Measurements from ENCODE around the gene NETO1.

The NETO1 gene

GRCh38 chr18:72878143-72878542 is 10.4 kb upstream of the NETO1 start:
- Histone ChIP-seq H3K27me3 (ENCODE audit: low read depth, low read length) (no peaks in the 10 kb centered on the region), H3K9me3 (ENCODE audit: insufficient read depth, low read length) (no peaks in the 10 kb centered on the region), H3K4me1 (ENCODE audit: low read length) (no peaks in the 10 kb centered on the region), H2AFZ (ENCODE audit: low read depth, low read length) (no peak overlapping the region), H3K79me2 (ENCODE audit: low read length) (no peaks in the 10 kb centered on the region), H3K36me3 (replicated peaks; ENCODE audit: low read depth, low read length) (no peaks in the 10 kb centered on the region), H3K27ac (ENCODE audit: low read length) (no peak overlapping the region), H3K4me2 (ENCODE audit: low read length) (no peak overlapping the region), H4K20me1 (ENCODE audit: insufficient read depth, low read length) (no peaks in the 10 kb centered on the region), H3K4me3 (ENCODE audit: low read length) (no peak overlapping the region), H3K9ac (ENCODE audit: low read length) (no peak overlapping the region)
- TF ChIP-seq EZH2phosphoT487 (IDR thresholded peaks at IDR 0.05; ENCODE audit: low read depth) = no peak
- TF ChIP-seq CTCF (IDR thresholded peaks at IDR 0.05; ENCODE audit: low read depth, low read length) = no peak

GRCh38 chr18:72871091-72871490 is 3.3 kb upstream of the NETO1 start:
- H3K4me2 ChIP-seq (ENCODE audit: low read length) = no peak overlapping the region
- H3K27ac ChIP-seq (ENCODE audit: low read length) = no peak overlapping the region
- no peak overlapping the region for H2AFZ ChIP-seq (ENCODE audit: low read depth, low read length)

DNA sequence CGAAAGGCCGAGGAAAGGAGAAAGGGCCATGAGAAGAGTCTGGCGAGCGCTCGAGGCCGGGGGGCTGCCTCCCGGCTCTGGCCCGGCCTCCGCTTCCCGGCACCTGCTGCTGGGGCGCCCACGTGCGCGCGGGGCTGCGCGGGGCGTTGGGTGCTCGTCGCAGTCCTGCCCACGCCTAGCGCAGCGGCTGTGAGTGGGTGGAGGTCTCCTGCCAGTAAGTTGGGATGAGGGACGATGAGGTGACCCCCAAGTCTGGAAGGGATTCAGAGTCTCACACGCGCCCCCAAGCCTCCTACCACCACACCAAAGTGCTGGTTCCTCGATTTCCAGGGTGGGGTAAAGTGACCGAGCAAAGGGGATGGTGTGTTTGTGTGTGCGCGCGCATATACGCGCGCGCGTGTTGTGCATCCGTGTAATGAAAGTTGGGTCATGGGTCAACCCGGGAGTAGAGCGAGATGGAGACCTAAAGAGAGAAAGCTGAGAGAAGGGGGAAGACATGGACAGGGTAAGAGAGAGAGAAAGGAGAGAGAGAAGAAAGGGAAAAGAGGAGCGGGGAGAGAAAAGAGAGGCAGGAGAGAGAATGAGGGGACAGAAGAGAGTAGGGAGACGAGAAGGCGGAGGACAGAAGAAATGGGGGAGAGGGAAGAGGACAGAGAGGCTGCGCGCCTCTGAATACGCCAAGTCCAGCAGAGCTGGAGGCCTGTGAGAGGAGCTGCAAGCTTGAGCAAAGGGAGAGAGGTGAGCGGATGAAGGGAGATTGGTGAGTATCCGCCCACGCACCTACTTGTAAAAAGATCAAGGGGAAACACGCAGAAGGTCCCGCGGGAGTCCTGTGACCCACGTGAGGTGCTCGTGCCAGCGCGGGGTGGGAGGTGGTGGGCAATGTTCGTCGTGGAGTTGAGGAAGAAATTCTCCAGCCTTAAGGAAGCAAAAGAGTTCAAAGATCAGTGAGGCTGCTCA is 1.7 kb upstream of the NETO1 start:
- H3K4me3 ChIP-seq (ENCODE audit: low read length) = no peak overlapping the region
- H3K36me3 ChIP-seq (replicated peaks; ENCODE audit: low read depth, low read length) = no peaks in the 10 kb centered on the region
- no peak overlapping the region for H3K4me2 ChIP-seq (ENCODE audit: low read length)
- H3K9me3 ChIP-seq (ENCODE audit: insufficient read depth, low read length) = peaks cover 2% of the 10 kb centered on the region; the same call in 1 of the 2 replicates
- H2AFZ ChIP-seq (ENCODE audit: low read depth, low read length) = no peak overlapping the region
- H3K27ac ChIP-seq (ENCODE audit: low read length) = no peak overlapping the region
- no peaks in the 10 kb centered on the region for H4K20me1 ChIP-seq (ENCODE audit: insufficient read depth, low read length)
- no peak overlapping the region for H3K9ac ChIP-seq (ENCODE audit: low read length)
- H3K4me1 ChIP-seq (ENCODE audit: low read length) = no peaks in the 10 kb centered on the region
- no peak for TF ChIP-seq EZH2phosphoT487 (IDR thresholded peaks at IDR 0.05; ENCODE audit: low read depth)
- TF ChIP-seq CTCF (IDR thresholded peaks at IDR 0.05; ENCODE audit: low read depth, low read length) = no peak
- no peaks in the 10 kb centered on the region for H3K27me3 ChIP-seq (ENCODE audit: low read depth, low read length)
- H3K79me2 ChIP-seq (ENCODE audit: low read length) = no peaks in the 10 kb centered on the region

More at GRCh38 chr18:72871091-72871490, 3.3 kb upstream of the NETO1 start:
- peaks cover 2% of the 10 kb centered on the region; the same call in 1 of the 2 replicates for H3K9me3 ChIP-seq (ENCODE audit: insufficient read depth, low read length)
- H4K20me1 ChIP-seq (ENCODE audit: insufficient read depth, low read length) = no peaks in the 10 kb centered on the region
- H3K9ac ChIP-seq (ENCODE audit: low read length) = no peak overlapping the region
- H3K36me3 ChIP-seq (replicated peaks; ENCODE audit: low read depth, low read length) = no peaks in the 10 kb centered on the region
- no peaks in the 10 kb centered on the region for H3K79me2 ChIP-seq (ENCODE audit: low read length)
- H3K4me1 ChIP-seq (ENCODE audit: low read length) = no peaks in the 10 kb centered on the region
- no peak overlapping the region for H3K4me3 ChIP-seq (ENCODE audit: low read length)
- H3K27me3 ChIP-seq (ENCODE audit: low read depth, low read length) = no peaks in the 10 kb centered on the region
- no peak for TF ChIP-seq EZH2phosphoT487 (IDR thresholded peaks at IDR 0.05; ENCODE audit: low read depth)
- no peak for TF ChIP-seq CTCF (IDR thresholded peaks at IDR 0.05; ENCODE audit: low read depth, low read length)

GRCh38 chr18:72868585-72869225 is 918 bp upstream of the NETO1 start:
- TF ChIP-seq EZH2phosphoT487 (IDR thresholded peaks at IDR 0.05; ENCODE audit: low read depth) (no peak), CTCF (IDR thresholded peaks at IDR 0.05; ENCODE audit: low read depth, low read length) (no peak)
- Histone ChIP-seq H3K79me2 (ENCODE audit: low read length) (no peaks in the 10 kb centered on the region), H3K4me2 (ENCODE audit: low read length) (no peak overlapping the region), H3K27me3 (ENCODE audit: low read depth, low read length) (no peaks in the 10 kb centered on the region), H3K36me3 (replicated peaks; ENCODE audit: low read depth, low read length) (no peaks in the 10 kb centered on the region), H3K4me1 (ENCODE audit: low read length) (no peaks in the 10 kb centered on the region), H3K9me3 (ENCODE audit: insufficient read depth, low read length) (peaks cover 2% of the 10 kb centered on the region; the same call in 1 of the 2 replicates), H4K20me1 (ENCODE audit: insufficient read depth, low read length) (no peaks in the 10 kb centered on the region), H3K4me3 (ENCODE audit: low read length) (no peak overlapping the region), H3K27ac (ENCODE audit: low read length) (no peak overlapping the region), H2AFZ (ENCODE audit: low read depth, low read length) (no peak overlapping the region), H3K9ac (ENCODE audit: low read length) (no peak overlapping the region)

All from OCI-LY3 (cell line).